ENCODE results near the gene MAGI2.
"Not testable (repeated sequence)": the region's sequence is repeated elsewhere in the genome, so short reads cannot be mapped to it uniquely, and the experiment has no call there.

Gene MAGI2

GRCh38 chr7:78355834-78356233 lies 1097.6 kb downstream of the MAGI2 start:
- DNase-seq (ENCODE audit: low read depth in 2 of 2) = no peak

- no peak for DNase-seq (ENCODE audit: low read depth in 2 of 2)
These were observed 1102.5 kb downstream of the MAGI2 start for GRCh38 chr7:78350926-78351325.

DNA sequence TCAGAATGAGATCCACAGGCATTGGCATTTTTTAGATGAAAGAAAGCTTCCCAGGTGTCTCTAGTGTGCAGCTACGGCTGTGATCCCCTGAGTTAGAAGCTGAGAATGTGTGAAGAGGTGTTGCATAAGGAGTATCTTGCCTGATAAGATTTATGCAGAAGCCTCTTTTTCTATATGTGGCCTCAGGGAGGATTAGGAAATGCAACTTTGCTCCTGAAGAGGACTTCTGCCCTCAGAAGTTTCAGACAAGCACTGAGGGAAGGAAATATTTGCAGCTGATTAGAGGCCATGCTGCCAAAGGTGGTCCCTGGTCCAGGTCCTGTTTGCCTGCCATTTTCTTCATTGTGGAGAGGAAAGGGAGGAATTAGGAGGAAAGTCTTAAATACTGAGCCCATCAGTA lies 1103.1 kb downstream of the MAGI2 start:
- DNase-seq (ENCODE audit: low read depth in 2 of 2) = no peak

GRCh38 chr7:78346827-78347226 lies 1106.6 kb downstream of the MAGI2 start:
- no peak for DNase-seq (ENCODE audit: low read depth in 2 of 2)

DNA sequence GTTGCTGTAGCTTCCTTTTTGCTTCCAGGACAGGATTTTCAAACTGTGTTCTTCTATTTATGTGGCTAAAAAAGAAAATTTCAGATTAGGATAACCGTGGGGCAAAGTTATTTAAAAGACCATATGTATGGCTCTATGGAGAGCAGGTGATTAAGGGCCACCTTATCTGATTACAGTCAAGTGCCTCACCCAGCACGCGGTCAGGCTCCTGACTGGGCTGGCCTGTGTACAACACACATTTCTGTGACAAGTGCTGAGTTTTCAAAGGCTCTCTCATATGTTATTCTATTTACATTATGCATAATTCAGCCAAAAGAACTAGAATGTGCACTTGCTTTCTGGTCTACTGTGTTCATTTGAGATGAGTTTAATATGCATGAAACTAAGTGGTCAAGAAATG lies 1107.5 kb downstream of the MAGI2 start:
- no peak for DNase-seq (ENCODE audit: low read depth in 2 of 2)

- DNase-seq (ENCODE audit: low read depth in 2 of 2) = no peak
These were observed 1108.1 kb downstream of the MAGI2 start for GRCh38 chr7:78345293-78345911.

- DNase-seq (ENCODE audit: low read depth in 2 of 2) = no peak
These were observed 1119.0 kb downstream of the MAGI2 start for GRCh38 chr7:78334426-78334825.

DNA sequence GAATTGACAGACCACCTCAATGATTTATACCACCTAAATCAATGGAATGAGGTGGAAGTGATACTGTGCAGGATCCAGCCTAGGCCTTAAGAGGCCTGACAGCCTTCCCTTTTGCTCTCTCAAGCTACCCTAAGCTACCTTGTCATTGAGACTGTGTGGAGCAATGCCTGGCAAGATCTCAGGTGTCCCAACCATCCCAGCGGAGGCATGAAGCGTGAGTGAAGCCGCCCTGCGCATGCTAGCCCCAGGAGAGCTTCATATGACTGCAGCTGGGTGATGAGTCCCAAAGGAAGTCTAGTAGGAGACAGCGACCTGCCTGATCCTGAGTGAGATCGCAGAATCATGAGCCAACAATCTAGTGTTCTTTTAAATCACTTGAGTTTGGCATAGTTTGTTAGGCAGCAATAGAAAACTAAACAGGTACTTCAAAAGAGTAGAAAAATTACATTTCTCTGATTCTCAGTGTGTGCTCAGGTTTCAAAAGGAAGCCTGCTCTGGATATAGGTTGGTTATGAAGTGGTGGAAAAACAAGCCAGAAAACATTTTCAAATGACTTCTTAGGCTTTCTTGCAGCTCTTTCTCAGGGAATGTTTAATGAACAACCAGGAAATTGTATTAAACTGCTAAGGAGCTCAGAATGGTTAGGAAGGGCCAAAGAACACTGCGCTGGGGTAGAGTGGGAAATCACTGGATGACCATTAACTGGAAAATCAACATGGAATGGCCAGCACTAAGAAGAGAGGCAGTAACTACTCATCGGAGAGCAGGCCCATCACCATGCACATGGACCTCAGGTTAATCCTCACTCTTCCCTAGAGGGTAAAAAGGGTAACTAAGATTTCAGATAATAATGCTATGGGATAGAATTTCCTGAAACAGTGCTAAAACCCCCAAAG lies 1119.7 kb downstream of the MAGI2 start:
- DNase-seq (ENCODE audit: low read depth in 2 of 2) = no peak

DNA sequence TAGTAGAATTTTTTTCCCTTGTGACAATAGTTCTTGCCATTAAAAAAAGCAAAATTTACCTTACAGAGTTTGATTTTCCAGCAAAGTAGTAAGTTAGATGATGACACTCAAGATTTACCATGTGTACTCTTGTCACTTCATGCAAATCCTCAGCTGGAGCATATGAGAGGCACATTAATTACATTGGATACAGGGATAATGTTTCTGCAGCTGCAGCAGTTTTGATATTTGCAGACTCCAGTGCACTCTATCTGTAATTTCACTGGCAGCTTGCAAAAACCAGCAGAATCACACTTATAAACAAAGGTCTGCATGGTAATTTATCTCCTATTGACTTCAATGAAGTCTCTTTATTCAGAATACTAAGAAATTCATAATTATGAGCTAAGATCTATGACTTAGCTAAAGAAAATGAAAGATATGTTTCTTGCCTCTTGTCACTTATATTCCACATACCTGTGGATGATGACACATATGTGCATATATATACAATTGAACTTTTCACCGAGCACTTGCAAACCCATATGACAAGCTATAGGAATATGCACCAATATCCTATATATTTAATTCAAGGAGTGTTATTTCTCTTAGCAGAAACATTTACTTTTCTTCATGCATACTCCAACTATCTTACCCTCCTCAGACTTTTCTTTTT lies 1124.3 kb downstream of the MAGI2 start:
- DNase-seq (ENCODE audit: low read depth in 2 of 2) = no peak

DNA sequence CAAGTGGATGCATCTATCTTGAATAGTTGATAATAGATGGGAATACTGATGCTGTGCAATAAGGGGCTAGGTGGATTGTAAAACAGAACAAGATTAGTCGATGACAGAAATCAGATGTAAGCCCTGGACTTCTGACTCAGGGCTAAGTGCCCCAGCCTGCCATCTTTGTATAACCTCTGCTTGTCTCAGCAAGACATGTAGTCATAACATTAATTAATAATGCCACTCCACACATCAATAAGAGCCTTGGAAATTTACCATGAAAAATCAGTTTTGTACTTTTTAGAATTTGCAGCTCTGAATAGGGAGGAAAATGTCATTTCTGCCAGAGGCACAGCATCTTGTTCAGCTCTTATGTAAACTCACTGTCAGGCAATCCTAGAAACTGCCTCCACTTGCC lies 1125.7 kb downstream of the MAGI2 start:
- no peak for DNase-seq (ENCODE audit: low read depth in 2 of 2)

DNA sequence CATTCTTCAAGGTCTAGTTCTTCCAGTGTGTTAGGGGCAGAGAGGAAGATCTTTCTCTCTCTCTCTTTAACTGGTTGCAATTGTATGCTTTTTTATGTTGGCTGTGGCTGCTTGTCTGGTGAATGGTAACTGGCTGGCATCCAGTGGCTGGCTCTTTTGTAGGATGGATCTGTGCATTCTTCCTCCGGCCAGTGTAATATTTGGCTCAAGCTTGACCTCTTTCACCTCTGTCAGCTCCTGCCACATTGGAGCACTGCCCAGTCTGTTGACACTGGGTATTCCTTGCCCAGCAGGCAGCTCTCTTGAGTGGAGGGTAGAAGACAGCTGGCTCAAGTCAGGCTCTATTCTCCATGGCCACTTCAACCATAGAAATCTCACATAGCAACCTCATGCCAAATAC lies 1126.6 kb downstream of the MAGI2 start:
- no peak for DNase-seq (ENCODE audit: low read depth in 2 of 2)

DNA sequence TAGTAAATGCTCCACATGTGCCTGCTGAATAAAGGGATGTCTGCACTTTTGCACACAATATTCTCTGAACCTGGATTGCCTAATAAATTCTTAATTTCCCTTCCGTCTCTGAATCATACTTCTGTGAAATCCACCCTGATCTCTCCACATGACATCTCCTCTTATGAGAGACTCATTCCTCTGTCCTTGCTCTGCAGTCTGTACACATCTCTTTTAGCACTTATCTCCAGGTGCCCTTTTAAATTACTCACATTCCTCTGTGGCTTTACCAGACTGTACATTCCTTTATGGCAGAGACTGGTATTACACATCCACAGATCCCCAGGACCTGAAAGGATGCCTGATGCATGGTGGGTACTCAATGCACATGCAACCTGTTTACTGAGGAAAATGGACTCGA lies 1127.3 kb downstream of the MAGI2 start:
- DNase-seq (ENCODE audit: low read depth in 2 of 2) = no peak

GRCh38 chr7:78323118-78323517 lies 1130.3 kb downstream of the MAGI2 start:
- DNase-seq (ENCODE audit: low read depth in 2 of 2) = no peak

DNA sequence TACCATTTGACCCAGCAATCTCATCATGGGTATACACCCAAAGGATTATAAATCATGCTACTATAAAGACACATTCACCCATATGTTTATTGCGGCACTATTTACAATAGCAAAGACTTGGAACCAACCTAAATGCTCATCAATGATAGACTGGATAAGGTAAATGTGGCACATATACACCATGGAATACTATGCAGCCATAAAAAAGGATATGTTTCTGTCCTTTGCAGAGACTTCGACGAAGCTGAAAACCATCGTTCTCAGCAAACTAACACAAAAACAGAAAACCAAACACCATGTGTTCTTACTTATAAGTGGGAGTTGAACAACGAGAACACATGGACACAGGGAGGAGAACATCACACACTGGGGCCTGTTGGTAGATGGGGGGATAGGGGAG lies 1131.2 kb downstream of the MAGI2 start:
- not testable (repeated sequence) for DNase-seq (ENCODE audit: low read depth in 2 of 2)

DNA sequence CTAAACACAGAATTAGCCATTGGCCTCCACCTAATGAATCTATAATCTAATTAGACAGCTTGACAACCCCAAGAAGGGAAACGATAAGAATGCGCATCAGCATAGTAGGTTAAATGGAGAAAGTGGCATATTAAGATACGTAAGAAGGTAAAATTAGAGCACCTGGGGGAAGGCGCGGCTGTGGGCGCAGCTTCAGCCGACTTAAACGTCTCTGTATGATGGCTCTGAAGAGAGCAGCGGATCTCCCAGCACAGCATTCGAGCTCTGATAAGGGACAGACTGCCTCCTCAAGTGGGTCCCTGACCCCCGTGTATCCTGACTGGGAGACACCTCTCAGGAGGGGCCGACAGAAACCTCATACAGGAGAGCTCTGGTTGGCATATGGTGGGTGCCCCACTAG lies 1136.1 kb downstream of the MAGI2 start:
- no peak for DNase-seq (ENCODE audit: low read depth in 2 of 2)

DNA sequence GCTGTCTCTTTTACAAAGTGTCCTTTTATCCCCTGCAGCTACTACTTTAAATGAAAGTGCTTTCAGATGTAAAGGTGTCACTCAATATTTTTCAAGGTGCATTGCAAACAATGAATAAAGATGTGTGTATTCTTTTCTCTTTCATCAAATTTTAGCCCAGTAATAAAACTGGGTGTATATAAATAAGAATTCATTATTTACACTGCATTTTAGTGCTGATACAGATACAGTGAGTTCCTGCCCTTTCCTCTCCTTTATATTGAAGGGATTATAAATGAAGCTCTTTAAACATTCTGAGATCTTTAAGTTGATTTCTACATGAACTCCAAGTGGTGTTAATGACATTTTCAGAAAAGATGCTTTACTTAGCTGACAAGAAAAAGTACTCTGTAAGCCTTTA lies 1137.4 kb downstream of the MAGI2 start:
- no peak for DNase-seq (ENCODE audit: low read depth in 2 of 2)

DNA sequence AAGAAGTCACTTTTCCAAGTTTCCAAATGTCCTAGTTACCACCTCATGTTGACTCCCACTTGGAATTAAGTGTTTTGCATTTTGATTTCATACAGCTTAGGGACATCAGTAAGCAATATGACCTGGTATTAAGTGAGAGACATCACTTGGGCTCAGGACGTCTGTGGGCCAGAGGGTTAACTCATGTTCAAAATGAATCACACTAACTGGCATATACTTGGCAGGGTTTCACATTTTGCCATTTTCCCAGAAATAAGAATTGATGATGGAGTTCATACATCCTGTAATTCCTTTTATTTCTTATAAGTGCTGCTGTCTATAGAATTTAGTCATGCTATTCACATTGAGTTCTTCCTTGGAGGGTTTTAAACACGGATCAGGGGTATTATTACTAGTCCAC lies 1138.3 kb downstream of the MAGI2 start:
- no peak for DNase-seq (ENCODE audit: low read depth in 2 of 2)

DNA sequence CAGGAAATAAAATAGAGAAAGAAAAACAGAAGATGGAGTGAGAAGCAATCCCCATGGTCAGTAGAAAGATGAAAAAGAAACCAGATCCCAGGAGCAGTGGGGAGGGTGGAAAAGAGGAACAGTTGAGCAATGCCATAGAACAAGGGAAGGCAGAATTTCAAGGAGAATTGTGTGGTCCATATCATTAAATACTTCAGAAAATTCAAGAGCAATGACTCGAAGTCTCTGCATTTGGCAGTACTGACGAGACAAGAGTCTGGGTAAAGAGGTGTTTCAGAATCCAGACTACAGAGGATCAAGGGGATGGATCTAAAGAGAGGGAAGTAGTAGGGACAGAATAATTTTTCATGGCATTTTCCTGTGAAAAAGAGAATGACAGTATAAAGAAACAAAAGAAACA lies 1142.3 kb downstream of the MAGI2 start:
- no peak for DNase-seq (ENCODE audit: low read depth in 2 of 2)

DNA sequence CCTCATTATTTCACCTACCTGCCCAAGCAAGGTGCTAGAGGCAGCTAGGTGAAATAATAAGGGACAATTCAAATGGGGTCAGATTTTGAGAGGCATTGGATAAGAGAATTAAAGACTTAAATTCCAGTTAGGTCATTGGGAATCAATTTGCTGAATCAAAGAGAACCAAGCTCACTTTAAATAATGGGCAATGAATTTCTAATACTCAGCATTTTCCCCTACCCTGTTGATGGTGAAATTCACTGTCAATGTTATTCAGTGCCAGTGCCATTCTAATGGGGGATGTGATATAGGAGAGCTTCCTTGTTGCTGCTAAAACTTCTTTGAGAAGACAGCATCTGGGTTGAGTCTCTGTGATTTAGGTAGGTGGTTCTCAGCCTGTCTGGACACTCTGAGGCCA lies 1145.6 kb downstream of the MAGI2 start:
- no peak for DNase-seq (ENCODE audit: low read depth in 2 of 2)

DNA sequence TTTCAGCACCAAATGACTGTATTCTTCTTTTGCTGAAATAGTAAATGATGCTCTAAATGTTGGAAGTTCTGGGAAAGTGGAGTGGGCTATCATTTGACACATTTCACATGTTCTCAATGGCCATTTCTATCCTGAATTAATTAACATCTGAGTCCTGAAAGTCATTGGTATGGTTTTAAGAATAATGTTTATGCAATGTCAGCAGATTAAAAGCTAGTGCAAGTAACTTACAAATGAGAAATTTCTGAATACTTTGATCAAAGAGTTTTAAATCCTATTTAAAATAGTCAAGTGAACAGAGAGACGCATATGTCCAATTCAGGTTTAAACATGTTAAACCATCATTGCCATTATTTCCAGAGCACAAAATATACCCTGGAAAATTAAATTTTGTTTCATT lies 1146.8 kb downstream of the MAGI2 start:
- no peak for DNase-seq (ENCODE audit: low read depth in 2 of 2)

- no peak for DNase-seq (ENCODE audit: low read depth in 2 of 2)
These were observed 1152.1 kb downstream of the MAGI2 start for GRCh38 chr7:78301407-78301806.

- DNase-seq (ENCODE audit: low read depth in 2 of 2) = no peak
These were observed 1154.4 kb downstream of the MAGI2 start for GRCh38 chr7:78299088-78299487.

Measured in stimulated activated CD8-positive, alpha-beta memory T cell treated with anti-CD3 and anti-CD28 coated beads, Interleukin-2, amount 100 ng/mL, for 48 hours (primary cell).